NOMO-1 treated with DMSO at 0.1 percent for 48 hours (cell line): ENCODE results near the gene C1QTNF5.

Experiments used
- DNase-seq: peaks from one replicate; lab custom pipeline; 2025; ENCODE audit not compliant: unreplicated experiment; lab: John Stamatoyannopoulos, UW

The C1QTNF5 gene

DNA sequence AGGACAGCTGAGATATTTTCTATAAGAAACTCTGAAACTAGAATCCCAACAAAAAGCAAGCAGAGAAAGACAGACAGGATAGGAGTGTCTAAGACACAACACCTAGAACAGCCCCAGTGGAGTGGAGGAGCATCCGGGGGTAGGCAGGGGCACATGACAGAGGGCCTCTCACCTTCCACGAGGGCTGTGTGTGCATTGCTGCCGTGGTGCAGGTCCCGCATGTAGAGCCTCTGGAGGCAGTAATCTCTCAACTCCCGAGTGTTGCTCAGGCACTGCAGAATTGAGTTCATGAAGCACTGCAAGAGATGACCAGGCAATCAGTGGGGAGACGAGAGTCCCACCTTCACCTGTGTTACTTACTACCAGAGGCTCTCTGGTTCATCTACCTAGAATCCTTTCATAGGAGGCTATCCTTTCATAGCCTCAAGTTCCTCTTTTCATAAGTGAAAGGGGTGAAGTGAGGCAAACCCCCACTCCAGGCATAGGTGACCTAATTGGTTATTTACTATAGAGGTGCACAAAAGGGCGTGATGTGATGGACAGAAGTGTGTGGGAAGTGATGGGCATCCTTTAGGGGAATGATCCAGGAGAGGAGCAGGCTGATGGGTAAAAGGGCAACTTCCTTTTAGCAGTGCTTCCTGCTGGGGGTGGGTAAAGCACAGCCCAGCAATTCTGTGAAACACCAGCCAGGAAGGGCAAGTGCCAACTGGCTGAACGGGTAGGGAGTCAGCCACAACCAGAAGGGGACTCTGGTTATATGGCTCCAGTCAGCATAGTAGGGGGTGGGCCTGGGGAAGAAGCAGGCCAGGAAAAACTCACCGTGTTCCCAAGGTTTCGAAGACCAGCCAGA lies 18.9 kb upstream of the C1QTNF5 start:
- peak; percentile 29 for DNase-seq

DNA sequence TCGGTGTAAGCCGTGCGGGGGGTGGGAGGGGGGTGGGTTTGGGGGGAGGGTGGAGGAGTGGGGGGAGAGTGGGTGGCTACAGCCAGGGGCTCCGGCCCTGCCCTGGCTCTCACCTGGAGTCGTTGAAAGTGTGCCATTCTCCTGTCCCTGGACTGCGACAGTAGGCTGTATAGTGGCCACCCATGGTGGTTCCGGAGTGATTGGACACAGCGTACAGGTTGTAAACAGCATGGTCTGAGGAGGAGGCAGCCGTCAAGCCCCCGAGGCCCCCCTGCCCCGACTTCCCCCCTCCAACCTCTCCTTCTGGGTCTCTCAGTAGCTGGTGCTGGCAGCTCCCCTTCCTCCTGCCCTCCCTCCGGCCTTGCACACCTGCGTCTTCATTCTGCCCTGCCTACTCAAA lies 16.4 kb upstream of the C1QTNF5 start:
- DNase-seq = no peak

DNA sequence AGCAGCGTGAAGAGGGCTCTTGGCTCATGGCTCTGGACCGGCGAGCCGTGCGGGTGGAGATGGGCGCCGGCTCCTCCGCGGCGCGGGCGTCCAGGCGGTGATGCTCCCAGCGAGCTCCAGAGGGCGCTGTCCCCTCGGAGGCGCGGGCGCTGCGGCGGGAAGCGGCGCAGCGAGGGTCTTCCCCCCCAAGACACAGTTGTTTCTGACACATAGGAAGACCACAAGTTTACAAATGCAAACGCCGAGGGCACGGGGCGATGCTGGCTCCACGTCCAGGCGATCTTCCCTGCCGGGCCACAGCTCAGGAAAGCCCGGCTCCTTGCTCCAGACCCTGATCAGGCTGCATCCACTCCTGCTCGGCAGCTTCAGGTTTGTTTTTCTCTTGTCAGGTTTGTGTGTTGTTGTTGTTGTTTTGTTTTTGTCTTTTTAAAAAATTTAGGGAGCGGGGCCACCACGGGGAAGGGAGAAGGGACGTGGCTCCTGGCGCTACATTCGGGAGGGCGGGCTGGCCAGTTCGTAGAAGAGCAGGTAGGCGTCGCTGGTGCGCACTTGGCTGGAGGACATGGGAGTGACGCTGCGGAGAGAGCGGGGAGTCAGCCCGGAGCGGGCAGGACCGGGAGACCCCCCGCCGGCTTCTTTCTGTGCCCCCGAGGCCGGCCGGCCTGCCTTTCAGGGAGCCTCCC lies 15.8 kb upstream of the C1QTNF5 start:
- peak; percentile 77 for DNase-seq

DNA sequence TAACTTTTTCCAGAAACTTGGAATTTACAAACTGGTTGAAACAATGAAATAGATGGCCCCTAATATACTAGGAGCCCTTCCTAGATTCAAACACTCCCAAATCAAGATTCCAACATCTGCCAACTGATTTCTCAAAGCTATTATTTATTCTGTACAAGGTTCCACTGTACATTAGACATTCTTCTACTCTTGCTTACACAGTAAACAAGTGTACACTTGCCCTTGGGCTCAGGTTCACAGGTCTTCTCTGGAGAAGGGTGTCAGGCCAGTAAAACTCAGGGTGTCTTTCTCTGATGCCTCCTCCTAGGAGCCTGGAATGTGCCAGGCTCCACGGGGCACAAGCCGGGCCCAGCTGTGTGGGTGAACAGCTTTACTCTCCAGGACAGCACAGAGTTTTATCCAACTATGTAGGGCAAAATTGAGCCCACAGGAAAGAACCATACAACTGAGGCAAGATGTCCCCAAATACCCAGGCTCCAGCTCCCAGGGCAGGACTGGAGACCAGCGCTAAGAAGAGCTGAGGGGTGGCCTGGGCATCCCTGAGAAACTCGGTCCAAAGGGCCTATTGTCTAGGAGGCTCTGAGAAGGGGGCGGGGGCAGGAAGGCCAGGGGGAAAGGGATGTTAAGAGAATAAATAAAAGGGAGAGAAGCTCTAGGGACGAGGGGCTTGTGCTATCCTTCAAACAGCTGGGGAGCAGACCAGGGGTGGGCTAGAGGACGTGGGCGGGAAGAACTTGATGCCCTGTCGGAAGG lies 14.6 kb upstream of the C1QTNF5 start:
- DNase-seq = no peak

DNA sequence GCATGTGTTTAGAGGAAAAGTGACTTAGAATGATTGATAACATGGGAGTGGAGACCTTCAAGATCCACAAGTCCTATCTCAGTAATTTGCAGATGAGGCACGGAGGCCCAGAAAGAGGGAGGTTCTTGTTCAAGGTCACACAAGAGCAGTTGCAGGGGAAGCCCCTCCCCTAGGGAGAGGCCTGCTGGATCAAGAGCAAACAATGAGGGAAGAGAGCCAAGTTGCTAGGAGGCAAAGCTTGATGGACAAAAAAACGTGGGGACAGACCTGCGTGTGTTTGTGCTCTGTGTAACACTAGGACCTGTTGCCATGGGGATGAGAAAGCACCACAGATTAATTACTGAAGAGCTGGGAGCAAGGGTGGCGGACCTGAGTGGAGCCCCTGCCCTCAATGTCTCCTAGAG lies 12.2 kb upstream of the C1QTNF5 start:
- no peak for DNase-seq

DNA sequence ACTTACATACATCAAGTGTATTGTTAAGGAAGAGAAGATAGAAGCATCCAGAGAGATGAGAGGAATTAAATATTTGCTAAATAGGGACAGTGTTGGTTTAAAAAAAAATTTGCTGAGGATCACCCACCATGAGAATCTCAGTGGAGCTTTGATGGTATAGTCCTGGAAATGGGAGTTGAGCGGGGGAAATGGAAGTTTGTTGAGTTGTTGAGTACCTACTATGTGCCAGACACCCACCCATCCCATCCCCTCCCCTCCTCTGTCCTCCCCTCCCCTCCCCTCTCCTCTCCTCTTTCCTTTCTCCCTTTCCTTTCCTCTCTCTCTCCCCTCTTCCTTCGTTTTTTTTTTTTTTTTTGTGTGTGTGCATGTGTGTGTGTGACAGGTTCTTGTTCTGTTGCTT lies 10.5 kb upstream of the C1QTNF5 start:
- DNase-seq = no peak

DNA sequence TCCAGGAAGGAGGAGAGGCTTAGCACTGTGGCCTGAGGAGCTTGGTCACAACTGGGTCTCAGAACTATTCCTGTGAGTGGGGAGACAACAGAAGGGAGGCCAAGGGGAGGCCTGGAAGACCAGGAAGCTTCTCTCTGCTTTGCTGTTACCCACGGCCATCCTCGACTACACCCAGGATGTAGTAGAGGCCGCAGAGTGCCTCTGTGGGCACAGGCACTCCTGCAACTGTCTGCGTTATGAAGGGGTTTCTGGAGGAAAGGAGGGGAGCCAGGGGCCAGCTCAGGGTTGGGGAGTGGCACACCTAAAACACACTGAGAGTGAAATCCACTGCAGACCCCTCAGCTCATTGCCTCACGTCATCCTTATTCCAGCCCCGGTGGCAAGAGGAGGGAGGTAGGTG lies 9.6 kb upstream of the C1QTNF5 start:
- no peak for DNase-seq

DNA sequence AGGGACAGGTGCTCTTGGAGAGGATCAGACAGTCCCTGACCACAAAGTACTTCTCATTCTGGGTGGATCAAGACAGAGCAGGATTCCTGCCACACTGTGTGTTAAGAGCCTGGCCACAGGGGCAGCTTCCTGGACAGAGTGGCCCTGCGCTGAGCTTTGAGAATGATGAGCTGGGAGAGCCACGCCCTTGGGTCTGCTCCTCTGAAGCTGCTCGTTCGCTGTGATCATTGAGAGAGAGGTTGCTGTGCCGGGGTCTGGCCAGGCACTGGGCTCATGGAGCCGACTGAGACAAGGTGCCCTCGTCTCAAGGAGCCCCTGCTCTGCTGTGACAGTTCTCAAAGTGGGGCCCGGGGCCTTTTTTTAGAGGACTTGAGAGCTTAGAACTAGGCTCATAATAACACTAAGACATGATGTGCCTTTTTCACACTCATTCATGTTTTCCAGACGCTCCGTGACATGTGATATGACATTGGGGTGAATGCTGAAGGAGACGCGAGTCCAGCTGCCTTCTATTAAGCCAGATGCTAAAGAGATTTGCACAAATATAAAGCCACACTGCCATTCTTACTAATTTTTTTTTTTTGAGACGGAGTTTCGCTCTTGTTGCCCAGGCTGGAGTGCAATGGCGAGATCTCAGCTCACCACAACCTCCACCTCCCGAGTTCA lies 7.4 kb upstream of the C1QTNF5 start:
- no peak for DNase-seq

DNA sequence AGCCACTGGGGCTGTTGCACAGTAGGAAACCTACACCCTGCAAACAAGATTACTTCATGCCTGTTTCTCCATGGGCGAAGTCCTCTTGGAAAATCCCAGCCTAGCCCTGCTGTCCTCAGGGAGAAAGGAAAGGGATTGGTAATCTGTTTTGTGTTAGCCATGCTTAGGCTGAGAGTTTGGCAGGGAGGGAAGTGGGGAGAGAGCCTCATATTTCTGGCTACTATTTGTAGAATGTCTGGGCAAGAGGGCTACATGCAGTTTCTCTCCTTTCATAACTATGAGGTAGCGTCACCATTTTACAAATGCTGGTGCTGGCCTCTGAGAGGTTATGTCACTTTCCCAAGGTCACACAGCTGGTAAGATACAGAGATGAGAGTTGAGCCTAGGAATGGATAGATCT lies 6.6 kb upstream of the C1QTNF5 start:
- DNase-seq = no peak

DNA sequence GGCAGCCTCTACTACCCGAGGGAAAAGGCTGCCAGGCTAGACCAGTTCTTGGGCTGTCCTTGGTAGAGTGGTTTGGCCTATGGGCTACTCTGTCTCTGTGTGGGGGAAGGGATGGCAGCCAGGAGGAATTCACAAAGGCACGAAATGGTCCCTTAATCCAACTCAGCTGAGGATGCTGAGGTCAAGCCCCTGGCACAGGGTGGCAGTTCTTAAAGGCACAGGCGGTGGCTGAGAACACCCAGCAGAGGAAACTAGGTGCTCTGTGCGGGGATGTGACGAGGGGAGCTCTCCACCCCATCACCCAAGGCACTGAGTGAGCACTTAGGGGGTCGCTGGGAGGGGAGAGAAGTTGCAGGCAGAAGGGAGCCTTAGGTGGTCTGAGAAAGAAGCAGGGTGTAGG lies 5.9 kb upstream of the C1QTNF5 start, which contains the start of gene MFRP:
Gene MFRP, minus strand, starts transcription at position 101 of the 400 bp plus-strand sequence. CDS start 192 bp downstream, outside the sequence.
- no peak for DNase-seq

DNA sequence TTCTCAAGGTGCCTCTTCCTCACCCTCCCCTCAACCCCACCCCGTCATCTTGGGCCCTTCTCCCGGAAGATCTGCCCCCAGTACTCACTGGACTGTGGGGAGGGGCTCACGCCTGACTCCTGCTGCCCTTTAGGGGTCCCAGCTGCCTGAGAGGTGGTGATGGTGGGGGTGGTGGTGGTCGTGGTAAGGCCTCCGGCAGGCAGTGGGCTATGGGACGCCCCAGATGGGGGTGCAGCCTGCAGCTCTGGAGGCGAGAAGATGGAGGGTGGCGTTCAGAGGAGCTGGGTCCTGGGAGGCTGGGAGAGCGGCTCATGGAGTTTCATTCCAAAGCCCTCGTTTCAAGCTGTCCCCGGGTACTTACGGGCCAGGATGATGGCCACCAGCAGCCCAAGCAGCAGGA lies 5.0 kb upstream of the C1QTNF5 start:
- DNase-seq = no peak

DNA sequence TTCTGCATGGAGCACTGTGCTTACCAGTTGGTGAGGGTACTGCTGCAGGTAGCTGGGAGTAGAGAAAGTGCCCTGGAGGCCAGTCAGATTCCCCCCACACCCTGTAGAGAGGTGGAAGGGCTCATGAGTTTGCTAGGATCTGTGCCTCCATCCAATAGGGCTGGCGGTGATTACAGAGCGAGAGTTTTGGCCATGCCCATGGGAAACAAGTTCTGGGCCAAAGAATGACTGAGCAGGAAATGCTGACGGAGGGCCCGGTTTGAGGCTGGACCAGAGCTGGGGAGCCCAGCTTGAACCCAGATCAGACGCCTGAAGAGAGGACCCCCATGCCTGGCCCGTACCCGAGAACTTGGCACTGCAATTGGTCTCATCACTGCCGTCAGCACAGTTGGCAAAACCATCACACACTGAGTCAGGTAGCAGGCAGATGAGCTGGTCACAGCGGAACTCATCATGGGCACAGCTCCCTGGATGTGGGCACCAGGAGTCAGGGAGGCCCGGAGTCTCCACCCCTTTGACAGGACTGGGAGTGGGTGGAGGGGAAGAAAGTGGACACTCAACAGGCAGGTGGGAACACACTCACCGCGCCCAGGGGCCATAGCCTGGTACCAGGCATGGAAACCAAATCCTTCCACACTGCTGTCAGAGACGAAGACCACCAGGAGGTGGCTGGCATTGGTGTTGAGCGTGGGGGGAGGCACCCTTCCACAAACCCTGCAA lies 3.8 kb upstream of the C1QTNF5 start:
- DNase-seq = no peak

DNA sequence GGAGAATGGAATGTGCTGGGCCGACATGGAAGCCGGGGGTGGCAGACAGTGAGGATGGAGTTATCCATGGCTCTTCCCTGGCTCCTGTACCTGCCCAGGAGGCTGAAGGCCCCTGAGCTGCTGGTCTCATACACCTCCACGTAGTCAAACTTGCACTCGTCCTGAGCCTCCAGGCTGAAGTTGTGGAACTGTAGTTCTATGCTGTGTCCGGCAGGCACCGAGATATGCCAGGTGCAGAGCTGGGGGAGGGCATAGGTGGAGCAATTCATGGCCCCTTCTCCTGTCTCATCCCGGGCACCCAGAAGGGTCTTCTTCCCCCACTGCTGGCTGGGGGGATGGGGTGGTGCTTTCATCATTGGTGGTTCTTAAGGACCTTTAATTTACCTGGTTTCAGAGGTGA lies 3.0 kb upstream of the C1QTNF5 start:
- no peak for DNase-seq

DNA sequence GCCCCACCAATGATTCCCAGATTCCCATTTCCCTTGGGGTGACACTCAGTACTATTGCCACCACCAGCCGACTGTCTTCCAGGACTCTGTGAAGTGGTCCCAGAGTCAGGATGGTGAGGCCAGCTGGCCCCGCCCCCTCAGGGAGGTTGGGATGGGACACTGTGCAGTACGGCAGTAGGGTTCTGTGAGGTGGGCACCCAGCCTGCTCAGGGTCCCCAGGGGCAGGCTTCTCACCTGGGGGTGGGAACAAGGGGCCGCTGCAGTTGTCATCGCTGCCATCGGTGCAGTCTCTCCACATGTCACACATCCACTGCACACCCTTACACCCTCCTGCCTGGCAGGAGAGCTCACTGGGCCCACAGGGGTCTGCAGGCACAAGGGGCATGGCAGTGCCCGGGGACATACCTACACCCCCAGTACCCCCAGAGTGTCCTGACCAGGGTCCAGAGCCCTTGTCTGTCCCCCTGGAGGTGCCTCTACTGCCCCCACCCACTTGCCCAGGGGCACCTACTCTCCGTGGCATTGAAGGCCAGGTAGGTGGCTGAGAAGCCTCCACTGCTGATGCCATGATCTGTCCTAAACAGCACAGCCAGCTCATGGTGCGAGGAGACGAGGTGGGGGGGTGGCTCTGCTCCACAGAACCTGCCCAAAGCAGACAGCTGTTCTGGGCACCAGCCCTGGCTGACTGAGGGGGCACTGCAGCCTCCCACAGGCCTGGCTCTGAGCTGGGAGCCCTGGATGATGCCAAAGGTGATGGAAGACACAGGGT lies 1.9 kb upstream of the C1QTNF5 start:
- DNase-seq = no peak

DNA sequence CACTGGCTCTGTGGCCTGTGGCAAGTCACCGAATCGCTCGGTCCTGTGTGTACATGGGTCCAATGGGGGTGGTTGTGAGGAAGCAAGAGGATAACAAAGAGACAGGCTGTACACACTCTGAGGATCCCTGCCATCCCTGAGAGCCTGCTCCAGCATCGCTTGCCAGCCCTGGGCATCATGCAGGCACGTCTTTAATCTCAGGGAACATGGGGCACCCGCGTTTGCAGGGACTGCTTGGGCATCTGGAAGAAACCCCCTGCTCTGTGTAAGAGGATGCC lies 1.3 kb upstream of the C1QTNF5 start:
- no peak for DNase-seq

DNA sequence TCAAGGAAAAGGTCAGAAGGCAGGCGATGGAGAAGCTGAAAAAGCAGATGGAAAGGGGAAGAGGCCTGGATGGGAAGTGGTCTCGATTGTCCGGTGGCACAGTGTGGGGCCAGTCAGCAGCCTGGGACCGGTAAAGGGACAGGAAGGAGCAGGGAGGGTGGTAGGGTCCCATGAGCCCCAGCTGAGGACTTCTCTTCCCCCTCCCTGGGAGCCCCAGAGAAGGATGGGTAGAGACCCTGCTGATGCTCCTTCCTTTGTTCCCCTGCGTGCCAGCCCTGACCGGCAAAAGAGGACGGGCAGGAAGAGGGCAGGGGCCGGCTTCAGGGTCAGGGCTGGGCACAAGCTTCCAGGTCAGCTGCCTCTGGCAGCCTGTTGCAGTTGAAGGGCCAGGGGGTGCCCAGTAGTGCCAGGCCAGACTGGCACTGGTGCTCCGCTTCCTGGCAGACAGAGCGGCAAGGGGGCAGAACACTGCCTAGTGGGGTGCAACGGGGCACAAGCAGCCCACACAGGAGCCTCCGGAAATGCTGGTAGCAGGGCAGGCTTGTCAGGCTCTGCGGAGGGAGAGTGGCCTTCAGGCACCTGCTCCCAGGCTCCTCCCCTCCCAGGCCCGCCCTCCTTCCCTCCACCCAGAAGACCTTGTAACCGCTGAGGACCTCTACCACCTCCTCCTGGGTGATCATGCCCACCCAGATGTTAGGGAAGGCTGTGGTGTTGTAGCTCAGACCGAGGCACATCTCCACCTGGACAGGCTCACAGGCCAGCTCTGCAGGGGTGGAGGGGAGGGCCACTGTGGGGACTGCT lies 739 bp upstream of the C1QTNF5 start:
- DNase-seq = no peak

DNA sequence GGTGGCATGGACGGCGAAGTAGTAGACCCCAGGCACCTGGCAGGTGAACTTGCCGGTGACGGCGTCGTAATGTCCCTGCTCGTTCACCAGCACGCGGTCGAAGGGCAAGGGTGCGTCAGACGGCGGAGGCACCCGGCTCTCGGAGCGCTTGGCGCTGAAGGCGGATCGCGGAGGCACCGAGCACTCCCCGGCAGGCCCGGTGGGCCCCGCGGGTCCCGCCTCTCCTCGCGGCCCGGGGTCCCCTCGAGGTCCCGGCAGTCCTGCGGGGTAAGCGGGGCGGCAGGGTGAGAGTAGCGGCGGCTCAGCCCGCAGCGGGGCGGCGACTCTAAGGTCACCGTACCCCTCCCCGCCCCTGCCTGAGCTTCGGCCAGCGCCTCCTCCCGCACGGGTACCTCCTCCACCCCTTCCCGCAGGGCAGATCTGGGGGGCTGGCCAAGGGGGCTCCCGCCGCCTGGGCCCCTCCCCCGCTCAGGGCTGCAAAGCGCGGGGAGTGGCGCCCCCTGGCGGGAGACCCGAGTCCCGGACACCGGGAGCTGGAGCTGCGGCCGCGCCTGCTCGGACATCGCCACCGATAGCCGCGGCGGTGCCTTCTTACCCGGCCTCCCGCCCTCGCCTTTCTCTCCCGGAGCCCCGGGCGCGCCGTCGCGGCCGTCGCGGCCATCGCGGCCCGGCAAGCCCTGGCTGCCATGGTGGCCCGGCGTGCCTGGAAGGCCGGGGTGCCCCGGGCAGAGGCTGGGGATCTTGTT lies 921 bp downstream of the C1QTNF5 start:
- DNase-seq = no peak

DNA sequence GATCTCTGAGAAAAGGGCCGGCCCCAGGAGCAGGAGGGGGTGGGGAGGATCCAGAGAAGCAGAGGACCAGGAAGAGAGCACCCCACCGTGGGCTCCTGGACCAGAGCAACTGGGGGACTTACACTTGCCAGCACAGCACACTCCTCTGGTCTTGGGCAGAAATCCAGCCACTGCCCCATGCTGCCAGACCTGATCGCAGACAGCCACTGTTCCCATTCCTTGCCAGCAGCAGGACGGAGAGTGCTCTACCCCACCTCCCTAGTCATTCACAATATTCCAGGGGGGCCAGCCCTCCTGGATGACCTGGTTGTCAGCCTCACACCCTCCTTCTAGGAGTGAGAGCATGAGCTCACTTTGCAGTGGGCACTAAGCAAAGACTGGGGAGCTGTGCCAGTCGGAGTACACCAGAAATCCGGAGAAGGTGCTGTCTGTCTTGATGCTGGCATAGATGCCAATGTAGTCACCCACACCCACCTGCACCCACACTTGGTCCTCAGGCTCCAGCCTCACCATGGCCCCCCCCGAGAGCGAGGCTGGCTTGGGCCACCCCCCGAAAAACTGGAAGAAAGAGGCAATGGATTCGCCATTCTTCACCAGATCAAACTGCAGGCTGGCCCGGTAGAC lies 1.6 kb downstream of the C1QTNF5 start:
- no peak for DNase-seq
